Measurements from ENCODE around the gene ACP4. TPM values are rescaled to one million over a fixed set of nuclear protein-coding genes. Genes with fewer than 3 reads are reported as not detected.
"Not testable (repeated sequence)": the region's sequence is repeated elsewhere in the genome, so short reads cannot be mapped to it uniquely, and the experiment has no call there.

The ACP4 gene
- total RNA-seq, 1 donor from 2014 or later = not detected

DNA sequence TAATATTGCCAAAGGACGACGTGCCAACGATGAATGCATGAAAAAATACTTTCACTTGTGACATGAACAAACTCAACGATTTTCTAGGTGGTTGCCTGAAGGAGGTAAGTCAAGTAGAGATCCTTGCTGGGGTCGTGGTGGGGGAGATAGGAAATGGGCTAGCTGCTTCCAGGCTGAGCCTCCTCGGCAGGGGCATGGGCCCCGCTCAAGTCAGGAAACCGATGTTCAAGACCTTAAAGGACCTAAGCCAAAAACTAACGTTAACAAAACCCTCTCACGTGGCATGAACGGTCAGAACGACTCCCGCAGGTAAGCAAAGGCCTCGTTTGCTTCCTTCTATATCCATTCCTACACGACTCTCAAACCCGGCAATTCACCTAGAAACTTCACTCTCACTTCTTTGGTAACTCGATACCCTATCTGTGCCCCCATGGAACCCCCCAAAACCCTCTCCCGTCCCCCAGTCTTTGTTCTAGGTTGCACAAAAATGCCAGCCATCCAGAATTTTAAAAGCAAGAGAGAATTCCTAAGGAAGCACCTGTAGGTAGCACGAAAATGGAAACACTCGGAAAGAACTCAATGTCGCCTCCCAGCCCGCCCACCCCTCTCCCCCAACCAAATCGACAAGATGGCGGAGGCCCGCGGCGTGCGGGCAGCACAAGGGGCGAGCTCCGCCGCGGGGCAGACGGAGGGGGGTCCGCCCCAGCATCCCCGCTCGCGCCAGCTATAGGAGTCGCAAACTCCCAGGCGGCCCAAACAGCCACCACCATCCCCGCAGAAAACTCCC lies 13.6 kb downstream of the ACP4 start:
- no peak for DNase-seq (ENCODE audit: low read depth)
- no peak for TF ChIP-seq CTCF (conservative IDR thresholded peaks at IDR 0.05; ENCODE audit: low read depth, low read length)

DNA sequence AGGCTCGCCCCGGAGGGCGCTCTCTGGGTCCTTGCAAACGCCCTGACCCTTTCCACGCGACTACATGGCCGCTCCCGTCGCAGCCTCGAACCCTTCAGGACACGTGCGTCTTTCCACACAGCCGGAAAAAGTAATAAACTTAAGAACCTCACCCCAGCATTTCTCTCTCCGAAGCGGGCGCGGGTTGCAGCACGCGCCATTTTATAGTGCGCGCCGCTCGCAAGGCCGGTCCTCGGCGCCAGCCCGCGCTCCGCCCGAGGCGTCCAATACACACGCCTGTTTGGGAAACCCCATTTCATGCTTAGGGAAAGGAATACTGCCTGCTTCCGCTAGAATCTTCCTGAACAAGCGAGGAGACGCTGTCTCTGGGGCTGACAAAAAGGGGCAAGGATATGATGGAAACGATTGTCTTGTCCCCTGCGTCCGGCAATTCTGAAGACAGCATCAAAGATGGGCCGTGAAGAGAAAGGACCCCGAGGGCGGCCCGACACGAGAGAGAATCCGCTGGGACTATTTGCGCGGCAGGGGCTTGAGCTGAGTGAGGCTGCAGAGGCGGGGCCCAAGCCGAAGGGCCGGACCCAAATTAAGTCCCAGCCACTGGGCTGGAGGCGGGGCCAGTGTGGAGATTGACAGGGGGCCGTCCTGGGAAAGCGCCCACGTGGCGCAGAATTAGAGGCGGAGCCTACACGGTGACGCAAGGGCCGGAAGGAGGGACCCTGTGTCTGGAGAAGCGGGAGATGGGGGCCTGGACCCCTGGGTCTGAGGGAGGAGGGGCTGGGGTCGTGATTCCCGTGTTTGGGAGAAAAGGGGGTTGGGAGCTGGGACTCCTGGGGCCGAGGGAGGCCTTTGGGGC lies 14.4 kb downstream of the ACP4 start:
- DNase-seq (ENCODE audit: low read depth) = peak; percentile 85
- TF ChIP-seq CTCF (conservative IDR thresholded peaks at IDR 0.05; ENCODE audit: low read depth, low read length) = no peak
- peak overlapping the region; percentile 94 for H3K4me3 ChIP-seq (ENCODE audit: low read depth, low read length)

More for the DNA sequence above, 13.6 kb downstream of the ACP4 start:
- peak overlapping the region; percentile 94 for H3K4me3 ChIP-seq (ENCODE audit: low read depth, low read length)

- no peak overlapping the region for H3K4me3 ChIP-seq (ENCODE audit: low read depth, low read length)
- no peak for DNase-seq (ENCODE audit: low read depth)
- no peak for TF ChIP-seq CTCF (conservative IDR thresholded peaks at IDR 0.05; ENCODE audit: low read depth, low read length)
Observed at GRCh38 chr19:50808856-50809255, 18.6 kb downstream of the ACP4 start.

GRCh38 chr19:50811622-50812238 lies 21.5 kb downstream of the ACP4 start:
- DNase-seq (ENCODE audit: low read depth); H3K4me3 ChIP-seq (ENCODE audit: low read depth, low read length): not testable (repeated sequence)

GRCh38 chr19:50812474-50812873 lies 22.3 kb downstream of the ACP4 start:
- TF ChIP-seq CTCF (conservative IDR thresholded peaks at IDR 0.05; ENCODE audit: low read depth, low read length) = no peak
- no peak for DNase-seq (ENCODE audit: low read depth)
- no peak overlapping the region for H3K4me3 ChIP-seq (ENCODE audit: low read depth, low read length)

DNA sequence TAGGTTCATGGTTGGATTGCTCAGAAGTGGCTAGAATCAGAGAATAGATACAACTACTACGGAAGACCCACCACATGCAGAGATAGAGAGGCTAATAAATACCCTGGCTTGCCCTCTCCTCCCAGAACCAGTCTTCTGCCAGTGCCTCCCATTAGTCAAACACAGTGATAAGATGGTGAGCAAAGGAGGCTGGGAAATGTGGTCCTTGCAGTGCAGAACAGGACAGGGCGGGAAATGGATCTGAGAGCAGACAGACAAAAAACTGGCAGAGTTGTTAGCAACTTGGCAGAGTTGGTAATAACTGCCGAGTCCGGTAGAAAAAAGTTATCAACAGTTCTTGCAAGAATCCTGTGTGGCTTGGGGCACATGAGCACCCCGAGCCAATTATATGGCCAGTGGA lies 24.7 kb downstream of the ACP4 start:
- TF ChIP-seq CTCF (conservative IDR thresholded peaks at IDR 0.05; ENCODE audit: low read depth, low read length) = no peak
- no peak overlapping the region for H3K4me3 ChIP-seq (ENCODE audit: low read depth, low read length)
- no peak for DNase-seq (ENCODE audit: low read depth)

DNA sequence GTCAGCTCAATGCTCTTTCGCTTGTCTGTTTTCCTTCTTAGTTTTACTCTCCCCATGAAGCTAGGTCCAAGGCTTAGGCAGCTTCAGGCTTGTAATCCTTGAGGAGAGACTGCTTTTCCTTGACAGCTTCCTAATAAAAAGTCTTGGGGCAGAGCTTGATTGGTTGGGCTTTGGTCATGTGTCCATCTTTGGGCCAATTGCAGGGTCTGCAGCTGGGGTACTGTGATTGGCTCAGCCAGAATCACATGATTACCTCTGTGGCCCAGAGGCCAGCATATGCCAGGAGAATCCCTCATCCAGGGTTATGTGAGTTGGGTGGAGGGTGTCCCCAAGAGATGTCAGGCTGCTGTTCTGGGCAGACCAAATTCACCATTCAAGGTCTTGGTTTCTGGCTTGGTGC lies 25.2 kb downstream of the ACP4 start:
- TF ChIP-seq CTCF (conservative IDR thresholded peaks at IDR 0.05; ENCODE audit: low read depth, low read length) = no peak
- DNase-seq (ENCODE audit: low read depth) = no peak
- H3K4me3 ChIP-seq (ENCODE audit: low read depth, low read length) = no peak overlapping the region

Measured in epithelial cell of proximal tubule (primary cell).